NCI-H226 (cell line): ENCODE data around the gene GJA8.
"Not testable (repeated sequence)": the region's sequence is repeated elsewhere in the genome, so short reads cannot be mapped to it uniquely, and the experiment has no call there.

Experiments
- DNase-seq: peaks from one replicate; pipeline ENCODE4 v3.0.0-alpha.2; 2015

GJA8 gene

DNA sequence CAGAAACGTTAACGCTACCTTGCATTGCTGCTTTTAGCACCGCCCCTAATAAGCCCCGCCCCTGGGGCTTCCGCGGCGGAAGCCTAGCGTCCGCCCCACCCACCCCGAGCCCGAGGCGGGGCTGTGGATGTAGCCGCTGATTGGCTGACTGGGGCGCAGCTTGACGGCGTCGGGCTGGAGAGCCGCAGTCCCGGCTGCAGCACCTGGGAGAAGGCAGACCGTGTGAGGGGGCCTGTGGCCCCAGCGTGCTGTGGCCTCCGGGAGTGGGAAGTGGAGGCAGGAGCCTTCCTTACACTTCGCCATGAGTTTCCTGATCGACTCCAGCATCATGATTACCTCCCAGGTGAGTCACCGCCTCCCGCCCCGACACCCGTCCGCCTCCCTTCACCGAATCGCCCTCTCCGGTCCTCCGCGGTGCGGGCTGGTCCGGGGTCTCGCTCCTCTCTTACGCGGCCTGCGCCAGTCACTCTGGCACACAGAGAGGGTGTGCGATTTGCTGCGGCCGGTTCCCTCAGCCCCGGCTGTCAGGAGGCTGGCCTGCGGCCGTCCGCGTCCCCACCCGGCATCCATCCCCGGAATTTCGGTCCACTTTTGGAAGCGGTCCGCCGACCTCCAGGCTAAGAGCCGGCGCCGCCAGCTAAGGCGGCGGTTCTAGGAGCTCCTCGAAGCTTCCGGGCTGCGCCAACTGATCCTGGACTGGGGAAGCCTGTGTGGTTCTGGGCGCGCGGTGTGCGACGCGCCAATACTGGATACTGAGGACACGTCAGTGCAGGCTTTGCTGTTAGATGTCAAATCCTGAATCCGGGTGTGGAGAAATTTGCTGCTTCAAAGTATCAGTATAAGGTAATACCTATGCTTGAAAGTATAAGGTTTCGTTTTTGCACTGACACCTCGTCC lies 25.9 kb downstream of the GJA8 start, which contains the start of gene GPR89B:
TSS of gene GPR89B (plus strand) at position 185 of the 897 bp plus-strand sequence. CDS start at position 302, 117 bp downstream.
- peak; percentile 84 for DNase-seq

DNA sequence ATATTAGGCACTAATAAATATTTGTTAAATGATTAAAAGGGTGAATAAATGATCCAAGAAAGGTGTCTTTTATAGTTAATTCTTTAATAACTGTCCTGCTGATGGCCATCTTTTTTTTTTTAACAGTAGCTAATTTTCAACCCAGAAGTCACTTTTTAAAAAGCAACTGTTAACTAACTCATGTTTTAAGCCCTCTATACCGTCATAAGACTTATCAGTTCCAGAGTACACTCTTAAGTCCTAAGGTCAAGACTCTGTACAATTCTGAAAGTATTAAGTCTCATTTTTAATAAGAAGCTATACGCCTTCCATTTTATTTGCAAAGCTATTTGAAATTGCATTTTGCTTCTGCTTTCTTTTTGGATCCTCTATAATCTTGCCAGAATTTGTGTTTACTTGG lies 28.5 kb downstream of the GJA8 start:
- DNase-seq, result not testable (repeated sequence)

DNA sequence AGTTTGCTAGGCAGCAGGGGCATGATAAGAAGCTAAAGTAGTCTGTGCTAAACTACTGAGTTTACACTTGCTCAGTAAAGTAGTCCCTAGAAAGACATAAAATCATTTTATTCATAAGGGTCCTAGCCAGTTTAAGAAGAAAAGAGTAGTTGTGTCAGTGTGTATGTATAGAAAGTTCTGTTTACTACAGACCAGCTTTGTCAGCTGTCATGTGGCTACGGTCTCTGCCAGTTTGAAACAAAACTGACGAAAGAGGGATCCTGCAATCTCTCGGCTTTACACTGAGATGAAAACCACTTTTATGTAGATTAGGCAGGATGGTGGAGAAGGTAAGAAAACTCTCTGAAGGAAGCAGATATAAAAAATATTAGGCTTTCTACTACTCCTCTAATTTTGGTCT lies 32.7 kb downstream of the GJA8 start:
- DNase-seq, result not testable (repeated sequence)

DNA sequence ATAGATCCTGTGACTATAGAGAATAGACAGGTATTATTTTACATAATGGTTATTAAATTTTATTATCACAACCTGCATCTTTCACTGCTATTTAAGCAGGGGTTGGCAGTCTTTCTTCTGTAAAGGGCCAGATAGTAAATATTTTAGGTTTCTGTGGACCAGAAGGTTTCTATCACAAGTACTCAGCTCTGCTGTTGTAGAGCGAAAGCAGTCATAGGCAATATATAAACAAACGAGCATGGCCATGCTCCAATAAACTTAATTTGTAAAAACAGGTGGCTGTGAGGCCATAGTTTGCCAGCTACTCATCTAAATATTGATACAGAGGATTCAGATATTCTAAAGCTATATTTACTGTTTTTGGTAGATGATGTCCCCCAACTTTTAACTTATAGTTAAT lies 37.9 kb downstream of the GJA8 start:
- not testable (repeated sequence) for DNase-seq

DNA sequence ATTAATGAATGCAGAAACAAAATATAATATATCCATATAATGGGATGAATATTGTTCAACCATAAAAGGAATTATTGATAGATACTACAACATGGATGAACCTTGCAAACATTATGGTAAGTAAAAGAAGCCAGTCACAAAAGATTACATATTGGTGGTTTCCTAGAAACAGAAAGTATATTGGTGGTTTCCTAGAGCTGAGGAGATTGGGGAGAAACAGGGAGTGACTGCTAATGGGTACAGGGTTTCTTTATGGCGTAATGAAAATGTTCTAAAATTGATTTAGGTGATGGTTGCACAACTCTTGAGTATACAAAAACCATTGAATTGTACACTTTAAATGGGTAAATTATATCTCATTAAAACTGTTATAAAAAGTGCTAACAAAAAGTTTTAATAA lies 40.0 kb downstream of the GJA8 start:
- not testable (repeated sequence) for DNase-seq

DNA sequence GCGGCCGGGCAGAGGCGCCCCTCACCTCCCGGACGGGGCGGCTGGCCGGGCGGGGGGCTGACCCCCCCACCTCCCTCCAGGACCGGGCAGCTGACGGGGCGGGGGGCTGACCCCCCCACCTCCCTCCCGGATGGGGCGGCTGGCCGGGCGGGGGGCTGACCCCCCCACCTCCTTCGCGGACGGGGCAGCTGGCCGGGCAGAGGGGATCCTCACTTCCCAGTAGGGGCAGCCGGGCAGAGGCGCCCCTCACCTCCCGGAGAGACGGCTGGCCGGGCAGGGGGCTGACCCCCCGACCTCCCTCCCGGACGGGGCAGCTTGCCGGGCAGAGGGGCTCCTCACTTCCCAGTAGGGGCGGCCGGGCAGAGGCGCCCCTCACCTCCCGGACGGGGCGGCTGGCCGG lies 46.9 kb downstream of the GJA8 start:
- DNase-seq, result not testable (repeated sequence)
